ENCODE results near the gene PXMP4.
A peak's percentile ranks its signal among the peaks of the same experiment; 100 is the strongest.

Gene PXMP4

GRCh38 chr20:33684533-33685327, 35.4 kb downstream of the PXMP4 start:
- no peak overlapping the region for H3K4me3 ChIP-seq (replicated peaks; ENCODE audit: low read depth, low read length)
- TF ChIP-seq CTCF (IDR thresholded peaks at IDR 0.05; ENCODE audit: low read length, missing control alignments) = no peak
- peak; percentile 26 for DNase-seq (ENCODE audit: low read depth)

- no peak for DNase-seq (ENCODE audit: low read depth)
- no peak for TF ChIP-seq CTCF (IDR thresholded peaks at IDR 0.05; ENCODE audit: low read length, missing control alignments)
- no peak overlapping the region for H3K4me3 ChIP-seq (replicated peaks; ENCODE audit: low read depth, low read length)
Observed at GRCh38 chr20:33681728-33682353, 38.3 kb downstream of the PXMP4 start.

- TF ChIP-seq CTCF (IDR thresholded peaks at IDR 0.05; ENCODE audit: low read length, missing control alignments) = no peak
- no peak overlapping the region for H3K4me3 ChIP-seq (replicated peaks; ENCODE audit: low read depth, low read length)
Observed at GRCh38 chr20:33681288-33681687, 38.8 kb downstream of the PXMP4 start.

GRCh38 chr20:33680686-33681085, 39.4 kb downstream of the PXMP4 start:
- DNase-seq (ENCODE audit: low read depth) = peak; percentile 17
- no peak for TF ChIP-seq CTCF (IDR thresholded peaks at IDR 0.05; ENCODE audit: low read length, missing control alignments)
- no peak overlapping the region for H3K4me3 ChIP-seq (replicated peaks; ENCODE audit: low read depth, low read length)

More at GRCh38 chr20:33681288-33681687, 38.8 kb downstream of the PXMP4 start:
- no peak for DNase-seq (ENCODE audit: low read depth)

- no peak for DNase-seq (ENCODE audit: low read depth)
Observed at GRCh38 chr20:33679758-33680485, 40.2 kb downstream of the PXMP4 start.

More at GRCh38 chr20:33679758-33680485, 40.2 kb downstream of the PXMP4 start:
- TF ChIP-seq CTCF (IDR thresholded peaks at IDR 0.05; ENCODE audit: low read length, missing control alignments) = no peak
- H3K4me3 ChIP-seq (replicated peaks; ENCODE audit: low read depth, low read length) = no peak overlapping the region

All from fibroblast of pulmonary artery (primary cell).